ENCODE results near the gene RPL37. TPM values are rescaled to one million over a fixed set of nuclear protein-coding genes. Genes with fewer than 3 reads are reported as not detected.

RPL37 gene
- polyA plus RNA-seq, 12 donors = 1,250 to 3,217 (median 2,474) TPM; not detected in 1

Other genes with a start within 250 kb of the RPL37 start
- gene PTGER4, start 155.3 kb downstream of the RPL37 start, polyA plus RNA-seq (ENCODE audit: insufficient read length in 12 of 12) = 10 to 100 TPM in 1 of 12 donors, 1 to 10 TPM in 10, not detected in 1; 5.2 to 48.3 (median 7.6) TPM
- gene TTC33, start 79.3 kb downstream of the RPL37 start, polyA plus RNA-seq (ENCODE audit: insufficient read length in 12 of 12) = 10 to 100 TPM in 11 of 12 donors, not detected in 1; 20.8 to 27.2 (median 22.5) TPM
- 10 to 100 TPM in 11 of 12 donors, not detected in 1; 29.1 to 52.8 (median 39.7) TPM for gene PRKAA1, start 36.8 kb downstream of the RPL37 start, polyA plus RNA-seq (ENCODE audit: insufficient read length in 12 of 12)
- gene CARD6, start 6.1 kb upstream of the RPL37 start, polyA plus RNA-seq (ENCODE audit: insufficient read length in 12 of 12) = 1 to 10 TPM in 11 of 12 donors, not detected in 1; 1.5 to 4.8 (median 2.0) TPM
- gene C7, start 74.3 kb upstream of the RPL37 start, polyA plus RNA-seq (ENCODE audit: insufficient read length in 12 of 12) = 10 to 100 TPM in 1 of 12 donors, 1 to 10 TPM in 10, not detected in 1; 1.3 to 10.1 (median 2.9) TPM
- gene MROH2B, start 236.1 kb upstream of the RPL37 start, polyA plus RNA-seq (ENCODE audit: insufficient read length in 12 of 12) = under 1 TPM in 4 of 12 donors, not detected in 8; 0.07 to 0.10 (median 0.08) TPM